ENCODE results near the gene HMX1. TPM values are rescaled to one million over a fixed set of nuclear protein-coding genes. Genes with fewer than 3 reads are reported as not detected.

The HMX1 gene
- total RNA-seq, 1 experiment from 2014 or later = 0.20 TPM

GRCh38 chr4:8896506-8896905 is 24.9 kb upstream of the HMX1 start:
- Histone ChIP-seq H3K4me3 (ENCODE audit: low read depth, low read length) (no peak overlapping the region), H3K36me3 (ENCODE audit: control insufficient read depth, insufficient read depth, low read length) (no peaks in the 10 kb centered on the region), H3K9me3 (no peaks in the 10 kb centered on the region), H3K27me3 (replicated peaks; ENCODE audit: control insufficient read depth, insufficient read depth, low read length) (no peaks in the 10 kb centered on the region), H3K4me1 (no peaks in the 10 kb centered on the region)
- POLR2A ChIA-PET = no interaction called here
- peaks cover 1% of the 10 kb centered on the region for H3K9me3 Mint-ChIP-seq (ENCODE audit: unreplicated experiment)
- TF ChIP-seq CTCF (IDR thresholded peaks at IDR 0.05; ENCODE audit: insufficient read depth in 1 of 2, low read depth in 1 of 2, low read length in 1 of 2, severe bottlenecking in 1 of 2, unreplicated experiment in 1 of 2) = no peak
- no peak overlapping the region for H3K27ac Mint-ChIP-seq (ENCODE audit: unreplicated experiment)
- CTCF ChIA-PET = no interaction called here
- no peaks in the 10 kb centered on the region for H3K36me3 Mint-ChIP-seq (ENCODE audit: insufficient read depth, unreplicated experiment)
- BruUV-seq (replicated peaks) = no TSS peak
- no peak for DNase-seq
- no peaks in the 10 kb centered on the region for H3K4me1 Mint-ChIP-seq (ENCODE audit: low read depth, unreplicated experiment)
- H3K4me3 Mint-ChIP-seq (ENCODE audit: unreplicated experiment) = no peak overlapping the region
- intact Hi-C loops (cut with micrococcal nuclease; ENCODE audit: unreplicated experiment) = no loop called here
- peaks cover 4% of the 10 kb centered on the region for H3K27me3 Mint-ChIP-seq (ENCODE audit: insufficient read depth, unreplicated experiment)

DNA sequence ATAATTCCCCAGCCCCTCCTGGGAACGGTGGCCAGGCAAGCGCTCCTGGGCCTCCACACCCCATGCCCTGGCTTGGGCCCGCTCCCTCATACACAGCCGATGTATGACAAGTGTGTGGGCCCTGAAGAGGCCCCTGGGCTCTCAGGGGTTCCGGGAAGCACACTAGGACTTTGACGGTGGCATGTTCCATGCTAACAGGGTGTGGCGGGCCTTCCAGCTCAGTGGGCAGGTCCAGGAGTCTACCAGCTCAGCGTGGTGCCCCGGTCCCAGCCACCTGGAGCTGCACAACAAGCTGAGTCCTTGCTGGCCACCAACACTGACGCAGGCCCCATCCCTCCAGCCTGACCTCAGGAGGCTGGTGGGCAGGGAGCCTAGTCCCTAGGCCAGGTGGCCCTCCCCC is 24.4 kb upstream of the HMX1 start:
- Mint-ChIP-seq H3K27me3 (ENCODE audit: insufficient read depth, unreplicated experiment) (peaks cover 4% of the 10 kb centered on the region), H3K27ac (ENCODE audit: unreplicated experiment) (no peak overlapping the region), H3K36me3 (ENCODE audit: insufficient read depth, unreplicated experiment) (no peaks in the 10 kb centered on the region), H3K9me3 (ENCODE audit: unreplicated experiment) (no peaks in the 10 kb centered on the region), H3K4me3 (ENCODE audit: unreplicated experiment) (no peak overlapping the region), H3K4me1 (ENCODE audit: low read depth, unreplicated experiment) (no peaks in the 10 kb centered on the region)
- Histone ChIP-seq H3K9me3 (no peaks in the 10 kb centered on the region), H3K36me3 (ENCODE audit: control insufficient read depth, insufficient read depth, low read length) (no peaks in the 10 kb centered on the region), H3K27me3 (replicated peaks; ENCODE audit: control insufficient read depth, insufficient read depth, low read length) (no peaks in the 10 kb centered on the region), H3K4me3 (ENCODE audit: low read depth, low read length) (no peak overlapping the region), H3K4me1 (no peaks in the 10 kb centered on the region)
- CTCF ChIA-PET = no interaction called here
- BruUV-seq (replicated peaks) = no TSS peak
- intact Hi-C loops (cut with micrococcal nuclease; ENCODE audit: unreplicated experiment) = no loop called here
- POLR2A ChIA-PET = no interaction called here
- no peak for TF ChIP-seq CTCF (IDR thresholded peaks at IDR 0.05; ENCODE audit: insufficient read depth in 1 of 2, low read depth in 1 of 2, low read length in 1 of 2, severe bottlenecking in 1 of 2, unreplicated experiment in 1 of 2)
- no peak for DNase-seq

DNA sequence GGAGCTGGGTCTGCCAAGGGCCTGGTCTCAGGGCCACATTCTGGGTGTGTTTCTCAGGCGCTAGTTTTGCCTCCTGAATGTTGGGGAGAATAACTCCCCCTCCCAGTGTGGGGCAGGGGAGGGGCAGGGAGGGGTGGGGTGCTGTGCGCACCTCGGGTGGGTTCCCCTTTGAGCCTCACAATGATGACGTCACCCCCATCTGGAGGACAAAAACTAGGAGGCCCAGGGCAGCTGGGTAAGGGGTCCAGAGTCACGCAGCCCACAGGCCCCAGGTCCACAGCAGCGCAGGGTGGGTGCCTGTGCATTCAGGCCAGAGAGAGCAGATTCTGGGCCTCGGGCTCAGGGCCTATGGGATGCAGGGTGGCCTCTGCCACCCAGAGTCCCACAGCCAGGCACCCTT is 23.7 kb upstream of the HMX1 start:
- CTCF ChIA-PET = no interaction called here
- peaks cover 4% of the 10 kb centered on the region for H3K27me3 Mint-ChIP-seq (ENCODE audit: insufficient read depth, unreplicated experiment)

More for the DNA sequence above, 23.7 kb upstream of the HMX1 start:
- H3K4me3 ChIP-seq (ENCODE audit: low read depth, low read length) = no peak overlapping the region
- H3K27me3 ChIP-seq (replicated peaks; ENCODE audit: control insufficient read depth, insufficient read depth, low read length) = no peaks in the 10 kb centered on the region
- POLR2A ChIA-PET = no interaction called here
- Mint-ChIP-seq H3K27ac (ENCODE audit: unreplicated experiment) (no peak overlapping the region), H3K9me3 (ENCODE audit: unreplicated experiment) (no peaks in the 10 kb centered on the region), H3K4me1 (ENCODE audit: low read depth, unreplicated experiment) (no peaks in the 10 kb centered on the region), H3K36me3 (ENCODE audit: insufficient read depth, unreplicated experiment) (no peaks in the 10 kb centered on the region), H3K4me3 (ENCODE audit: unreplicated experiment) (no peak overlapping the region)
- intact Hi-C loops (cut with micrococcal nuclease; ENCODE audit: unreplicated experiment) = no loop called here
- BruUV-seq (replicated peaks) = no TSS peak
- H3K9me3 ChIP-seq = no peaks in the 10 kb centered on the region
- DNase-seq = no peak
- no peak for TF ChIP-seq CTCF (IDR thresholded peaks at IDR 0.05; ENCODE audit: insufficient read depth in 1 of 2, low read depth in 1 of 2, low read length in 1 of 2, severe bottlenecking in 1 of 2, unreplicated experiment in 1 of 2)
- no peaks in the 10 kb centered on the region for H3K36me3 ChIP-seq (ENCODE audit: control insufficient read depth, insufficient read depth, low read length)
- no peaks in the 10 kb centered on the region for H3K4me1 ChIP-seq

Data from Caco-2 (cell line).